Measurements from ENCODE around the gene SHD.
"Not testable (repeated sequence)": the region's sequence is repeated elsewhere in the genome, so short reads cannot be mapped to it uniquely, and the experiment has no call there.

Gene SHD, protein sequence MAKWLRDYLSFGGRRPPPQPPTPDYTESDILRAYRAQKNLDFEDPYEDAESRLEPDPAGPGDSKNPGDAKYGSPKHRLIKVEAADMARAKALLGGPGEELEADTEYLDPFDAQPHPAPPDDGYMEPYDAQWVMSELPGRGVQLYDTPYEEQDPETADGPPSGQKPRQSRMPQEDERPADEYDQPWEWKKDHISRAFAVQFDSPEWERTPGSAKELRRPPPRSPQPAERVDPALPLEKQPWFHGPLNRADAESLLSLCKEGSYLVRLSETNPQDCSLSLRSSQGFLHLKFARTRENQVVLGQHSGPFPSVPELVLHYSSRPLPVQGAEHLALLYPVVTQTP

GRCh38 chr19:4278419-4279266, at the start of gene SHD:
Gene SHD (plus strand): TSS chr19:4279266. CDS start chr19:4280064, 798 bp downstream.
- no peak for DNase-seq

DNA sequence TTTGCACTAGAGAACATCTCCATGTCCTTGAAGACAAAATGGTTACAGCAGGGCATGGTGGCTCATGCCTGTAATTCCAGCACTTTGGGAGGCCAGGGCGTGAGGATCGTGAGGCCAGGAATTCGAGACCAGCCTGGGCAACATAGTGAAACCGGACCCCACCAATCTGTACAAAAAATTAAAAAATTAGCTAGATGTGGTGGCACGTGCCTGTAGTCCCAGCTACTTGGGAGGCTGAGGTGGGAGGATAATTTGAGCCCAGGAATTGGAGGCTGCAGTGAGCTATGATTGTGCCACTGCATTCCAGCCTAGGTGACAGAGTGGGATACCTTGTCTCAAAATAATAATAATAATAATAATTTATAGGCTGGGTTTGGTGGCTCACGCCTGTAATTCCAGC, 48.8 kb upstream of the SHD start:
- DNase-seq = not testable (repeated sequence)

DNA sequence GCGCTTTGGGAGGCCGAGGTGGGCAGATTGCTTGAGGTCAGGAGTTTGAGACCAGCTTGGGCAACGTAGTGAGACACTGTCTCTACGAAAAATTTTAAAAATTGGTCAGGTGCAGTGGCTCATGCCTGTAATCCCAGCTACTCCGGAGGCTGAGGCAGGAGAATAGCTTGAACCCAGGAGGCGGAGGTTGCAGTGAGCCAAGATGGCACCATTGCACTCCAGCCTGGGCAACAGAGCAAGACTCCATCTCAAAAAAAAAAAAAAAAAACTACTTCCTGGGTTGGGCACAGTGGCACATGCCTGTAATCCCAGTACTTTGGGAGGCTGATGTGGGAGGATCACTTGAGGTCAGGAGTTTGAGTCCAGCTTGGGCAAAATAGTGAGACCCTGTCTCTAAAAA, 47.5 kb upstream of the SHD start:
- DNase-seq = not testable (repeated sequence)

GRCh38 chr19:4232139-4232538, 46.9 kb upstream of the SHD start:
- DNase-seq = not testable (repeated sequence)

DNA sequence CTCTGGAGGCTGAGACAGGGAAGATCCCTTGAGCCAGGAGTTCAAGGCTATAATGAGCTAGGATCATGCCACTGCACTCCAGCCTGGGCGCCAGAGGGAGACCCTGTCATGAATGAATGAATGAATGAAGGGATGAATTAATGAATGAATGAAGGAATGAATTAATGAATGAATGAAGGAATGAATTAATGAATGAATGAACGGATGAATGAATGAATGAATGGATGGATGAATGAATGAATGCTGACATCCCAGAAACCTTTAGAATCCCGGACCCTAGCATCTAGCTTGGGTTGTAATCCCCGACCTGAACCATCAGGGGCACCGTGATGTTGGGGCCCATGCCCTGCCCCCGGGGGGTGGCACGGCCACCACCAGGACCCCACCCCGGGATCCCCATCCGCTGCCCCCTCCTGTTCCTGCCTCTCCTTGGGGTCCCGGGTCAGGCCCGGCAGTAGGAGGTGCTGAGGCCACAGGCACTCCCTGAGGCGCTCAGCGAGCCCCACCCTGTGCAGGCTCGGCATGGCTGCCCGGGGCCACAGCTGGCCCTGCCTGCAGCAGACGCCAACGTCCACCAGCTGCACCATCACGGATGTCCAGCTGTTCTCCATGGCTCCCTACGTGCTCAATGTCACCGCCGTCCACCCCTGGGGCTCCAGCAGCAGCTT, 46.3 kb upstream of the SHD start:
- DNase-seq = no peak

DNA sequence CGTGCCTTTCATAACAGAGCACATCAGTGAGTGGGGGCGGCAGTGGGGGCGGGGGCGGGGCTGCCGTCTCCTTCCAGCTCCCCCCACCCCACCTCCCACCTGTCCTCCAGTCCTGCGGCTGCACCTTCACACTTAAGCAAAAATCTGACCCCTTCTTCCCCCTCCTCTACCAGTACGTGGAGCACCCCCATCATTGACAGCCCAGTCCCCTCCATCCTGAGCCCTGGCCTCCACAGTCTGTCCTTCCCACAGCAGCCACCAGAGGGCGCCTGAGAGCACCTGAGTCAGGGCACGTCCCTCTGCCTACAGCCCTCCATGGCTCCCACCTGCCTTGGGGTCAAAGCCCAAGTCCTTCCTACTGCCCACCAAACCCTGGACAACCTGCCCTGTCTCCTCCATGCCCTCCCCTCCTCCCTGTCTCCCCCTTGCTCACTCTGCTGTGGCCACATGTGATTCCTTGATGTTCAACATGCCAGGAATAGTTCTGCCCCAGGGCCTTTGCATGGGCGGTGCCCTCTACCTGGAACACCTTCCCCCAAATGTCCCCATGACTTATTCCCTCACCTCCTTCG, 45.7 kb upstream of the SHD start:
- DNase-seq = peak; percentile 60

DNA sequence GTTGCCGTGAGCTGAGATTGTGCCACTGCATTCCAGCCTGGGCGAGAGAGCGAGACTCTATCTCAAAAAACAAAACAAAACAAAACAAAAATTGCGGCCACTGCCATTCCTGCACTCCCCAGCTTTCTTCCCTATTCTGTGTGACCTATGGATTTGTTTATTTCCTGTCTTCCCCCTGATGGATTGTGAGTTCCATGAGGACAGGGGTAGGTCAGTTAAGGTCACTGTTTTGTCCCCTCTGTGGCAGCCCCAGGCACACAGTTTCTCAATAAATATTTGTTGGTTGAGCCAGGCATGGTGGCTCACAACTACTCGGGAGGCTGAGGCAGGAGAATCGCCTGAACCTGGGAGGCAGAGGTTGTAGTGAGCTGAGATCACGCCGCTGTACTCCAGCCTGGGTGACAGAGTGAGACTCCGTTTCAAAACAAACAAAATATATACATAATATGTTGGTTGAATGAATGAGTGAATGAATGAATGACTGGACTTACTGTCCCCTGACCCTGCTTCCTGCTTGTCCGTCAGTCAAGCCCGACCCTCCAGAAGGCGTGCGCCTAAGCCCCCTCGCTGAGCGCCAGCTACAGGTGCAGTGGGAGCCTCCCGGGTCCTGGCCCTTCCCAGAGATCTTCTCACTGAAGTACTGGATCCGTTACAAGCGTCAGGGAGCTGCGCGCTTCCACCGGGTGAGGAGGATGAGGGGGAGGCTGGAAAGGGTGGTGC, 44.8 kb upstream of the SHD start:
- DNase-seq = no peak

DNA sequence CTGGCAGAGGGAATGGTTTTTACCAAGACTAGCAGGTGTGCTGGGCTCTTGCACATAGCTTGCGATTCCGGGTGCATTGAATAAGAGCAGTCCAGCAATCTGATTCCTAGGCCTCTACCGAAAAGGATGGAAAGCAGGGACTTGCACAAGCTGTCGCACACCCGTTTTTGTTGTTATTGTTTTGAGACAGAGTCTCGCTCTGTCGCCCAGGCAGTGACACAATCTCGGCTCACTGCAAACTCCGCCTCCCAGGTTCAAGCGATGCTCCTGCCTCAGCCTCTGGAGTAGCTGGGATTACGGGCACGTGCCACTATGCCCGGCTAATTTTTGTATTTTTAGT, 44.2 kb upstream of the SHD start:
- DNase-seq = no peak

DNA sequence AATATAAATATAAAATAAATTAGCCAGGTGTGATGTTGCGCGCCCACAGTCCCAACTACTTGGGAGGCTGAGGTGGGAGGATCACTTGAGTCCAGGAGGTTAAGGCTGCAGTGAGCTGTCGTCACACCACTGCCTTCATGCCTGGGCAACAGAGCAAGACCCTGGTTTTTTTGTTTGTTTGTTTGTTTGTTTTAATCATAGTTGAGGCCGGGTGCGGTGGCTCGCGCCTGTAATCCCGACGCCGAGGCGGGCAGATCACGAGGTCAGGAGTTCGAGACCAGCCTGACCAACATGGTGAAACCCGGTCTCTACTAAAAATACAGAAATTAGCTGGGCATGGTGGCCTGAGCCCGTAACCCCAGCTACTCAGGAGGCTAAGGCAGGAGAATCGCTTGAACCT, 41.6 kb upstream of the SHD start:
- not testable (repeated sequence) for DNase-seq

DNA sequence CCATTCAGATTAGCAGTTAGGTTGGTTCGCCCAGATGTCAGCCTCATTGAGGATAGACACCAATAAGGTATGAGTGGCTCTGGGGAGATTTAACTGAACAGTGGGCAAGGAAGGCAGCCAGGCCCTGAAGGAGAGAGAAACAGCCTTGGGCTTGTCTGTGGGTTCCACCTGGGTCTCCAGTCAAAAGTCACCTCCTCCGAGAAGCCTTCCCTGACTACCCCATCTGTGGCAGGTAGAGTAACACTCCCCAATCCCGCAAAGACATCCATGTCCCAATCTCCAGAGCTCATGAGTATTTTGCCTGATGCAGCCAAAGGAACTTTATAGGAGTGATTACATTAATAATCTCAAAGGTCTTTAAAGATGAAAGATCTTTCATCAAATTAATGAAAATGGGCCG, 40.2 kb upstream of the SHD start:
- no peak for DNase-seq

DNA sequence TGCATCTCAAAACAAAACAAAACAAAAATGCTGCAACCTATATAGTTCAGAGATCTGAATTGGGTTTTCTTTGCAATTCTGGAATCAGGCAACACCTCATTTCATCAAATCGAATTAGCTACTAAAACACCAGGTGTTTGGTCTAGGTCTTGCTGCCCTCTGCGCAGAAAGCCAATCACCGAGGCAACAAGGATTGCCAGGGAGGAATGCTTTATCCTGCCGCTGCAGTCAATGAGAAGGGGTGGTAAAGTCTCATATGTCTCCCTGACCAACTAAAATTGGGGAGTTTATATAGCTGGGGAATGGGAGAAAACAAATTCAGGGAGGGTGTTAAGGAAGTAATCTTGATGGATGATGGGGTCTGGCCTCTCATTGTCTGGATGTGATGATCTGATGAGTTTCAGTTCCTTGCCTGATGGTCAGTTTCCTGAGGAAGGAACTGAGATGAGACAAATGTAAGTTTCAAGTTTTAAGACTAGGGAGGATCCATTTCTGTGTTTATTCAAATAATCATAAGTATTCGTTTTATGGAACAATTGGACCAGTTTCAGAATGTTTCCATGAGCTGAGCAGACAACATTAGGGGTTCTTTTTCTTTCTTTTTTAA, 37.1 kb upstream of the SHD start:
- DNase-seq = no peak

GRCh38 chr19:4245938-4246337, 33.1 kb upstream of the SHD start:
- not testable (repeated sequence) for DNase-seq

- DNase-seq = peak; percentile 100
These were observed 32.1 kb upstream of the SHD start, which contains the start of gene YJU2 for GRCh38 chr19:4246767-4247593. Gene YJU2 (plus strand): TSS chr19:4247080. CDS start chr19:4247147, 67 bp downstream.

- no peak for DNase-seq
These were observed 22.5 kb upstream of the SHD start for GRCh38 chr19:4256563-4256962.

DNA sequence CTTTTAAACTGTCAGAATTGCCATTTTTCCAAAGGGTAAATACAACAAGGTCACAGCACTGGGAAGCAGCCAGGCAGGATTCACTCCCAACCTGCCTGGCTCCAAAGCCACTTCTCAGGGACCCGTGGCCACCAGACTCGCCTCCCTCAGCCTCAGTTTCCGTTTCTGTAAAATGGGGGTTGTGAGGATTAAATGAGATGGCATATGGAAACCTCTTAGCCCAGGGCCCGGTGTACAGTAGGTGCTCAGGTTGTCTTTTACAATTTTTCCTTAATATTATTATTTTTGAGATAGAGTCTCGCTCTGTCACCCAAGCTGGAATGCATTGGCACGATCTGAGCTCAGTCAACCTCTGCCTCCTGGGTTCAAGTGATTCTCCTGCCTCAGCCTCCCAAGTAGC, 22.0 kb upstream of the SHD start:
- no peak for DNase-seq

GRCh38 chr19:4258181-4258580, 20.9 kb upstream of the SHD start:
- no peak for DNase-seq

- DNase-seq = no peak
These were observed 18.4 kb upstream of the SHD start for GRCh38 chr19:4260613-4261191.

DNA sequence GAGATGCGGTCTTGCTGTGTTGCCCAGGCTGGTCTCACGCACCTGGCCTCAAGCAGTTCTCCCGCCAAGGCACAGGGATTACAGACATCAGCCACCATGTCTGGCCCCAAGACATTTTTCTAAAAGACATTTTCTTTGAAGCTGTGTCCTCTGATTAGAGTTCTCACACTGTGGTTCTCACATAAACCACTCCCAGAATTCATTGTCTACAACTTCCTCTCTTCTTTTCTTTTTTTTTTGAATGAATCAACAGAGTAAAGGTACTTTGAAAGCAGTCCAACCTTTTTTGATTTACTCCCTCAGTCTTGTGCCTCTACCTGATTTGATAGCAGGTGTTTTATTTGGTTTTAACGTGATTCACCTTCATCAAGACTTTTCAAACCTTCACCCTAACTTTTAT, 14.3 kb upstream of the SHD start:
- DNase-seq = no peak

DNA sequence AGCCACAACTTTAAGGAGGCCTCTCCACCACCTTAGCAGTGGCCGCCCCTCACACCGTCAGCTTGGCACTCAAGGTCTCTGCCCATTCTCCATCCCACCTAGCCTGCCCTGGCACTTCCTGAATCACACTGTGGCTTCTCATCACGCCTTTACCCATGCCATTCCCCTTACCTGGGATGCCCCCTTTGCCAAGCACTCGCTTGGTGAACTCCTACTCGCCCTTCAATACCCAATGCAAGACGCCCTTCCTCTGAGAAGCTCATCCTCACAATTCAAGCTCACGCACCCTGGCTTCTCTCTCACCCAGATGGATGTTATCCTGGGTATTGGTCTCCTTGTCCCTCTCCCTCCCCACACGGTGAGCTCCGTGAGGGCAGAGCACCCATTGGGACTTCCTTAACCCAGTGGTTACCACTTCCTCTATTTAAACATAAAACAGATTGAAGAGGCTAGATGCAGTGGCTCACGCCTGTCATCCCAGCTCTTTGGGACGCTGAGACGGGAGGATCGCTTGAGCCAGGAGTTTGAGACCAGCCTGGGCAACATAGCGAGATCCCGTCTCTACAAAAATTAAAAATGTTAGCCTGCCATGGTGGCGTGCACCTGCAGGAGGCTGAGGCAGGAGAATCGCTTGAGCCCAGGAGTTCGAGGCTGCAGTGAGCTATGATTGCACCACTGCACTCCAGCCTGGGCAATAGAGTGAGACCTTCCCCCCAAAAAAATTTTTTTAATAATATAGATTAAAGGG, 12.6 kb upstream of the SHD start:
- no peak for DNase-seq

Data from hematopoietic multipotent progenitor cell treated with erythropoietin and hydrocortisone succinate and interleukin-3 and kit ligand, for 6 days (in vitro differentiated cells).